H9 (cell line): ENCODE data around the gene RARS1. TPM values are rescaled to one million over a fixed set of nuclear protein-coding genes. Genes with fewer than 3 reads are reported as not detected.

ENCODE experiments used
- DNase-seq: peaks from one replicate; pipeline ENCODE4 v3.0.0-alpha.2; 2017
- H2AFZ ChIP-seq: one replicate; pipeline ENCODE4 v1.6.1; 2013; ENCODE audit warnings: mild to moderate bottlenecking, low read length, control low read depth, moderate library complexity
- H2AK5ac ChIP-seq: 2 replicates; pipeline ENCODE4 v1.6.1; 2013; ENCODE audit warnings: low read length, control low read depth, mixed read lengths; ENCODE audit not compliant: insufficient read length
- H2BK120ac ChIP-seq: one replicate; pipeline ENCODE4 v1.6.1; 2013; ENCODE audit warnings: low read depth, mild to moderate bottlenecking, low read length, control low read depth, inconsistent platforms; ENCODE audit not compliant: poor library complexity, severe bottlenecking
- H2BK12ac ChIP-seq: 2 replicates; pipeline ENCODE4 v1.6.1; 2013; ENCODE audit warnings: low read length, control low read depth, mixed read lengths, low read depth; ENCODE audit not compliant: insufficient read length
- H2BK15ac ChIP-seq: 2 replicates; pipeline ENCODE4 v1.6.1; 2013; ENCODE audit warnings: low read depth, low read length, control low read depth
- H2BK20ac ChIP-seq: one replicate; pipeline ENCODE4 v1.6.1; 2013; ENCODE audit warnings: low read depth, mild to moderate bottlenecking, low read length, control low read depth, inconsistent platforms; ENCODE audit not compliant: poor library complexity, severe bottlenecking
- H2BK5ac ChIP-seq: 2 replicates; pipeline ENCODE4 v1.6.1; 2013; ENCODE audit warnings: low read length, control low read depth, mixed read lengths; ENCODE audit not compliant: insufficient read length
- H3K14ac ChIP-seq: 2 replicates; pipeline ENCODE4 v1.6.1; 2013; ENCODE audit warnings: low read length, control low read depth; ENCODE audit not compliant: insufficient read depth
- H3K18ac ChIP-seq: 2 replicates; pipeline ENCODE4 v1.6.1; 2013; ENCODE audit warnings: low read depth, mild to moderate bottlenecking, mixed read lengths, low read length, control low read depth; ENCODE audit not compliant: insufficient read length
- H3K23ac ChIP-seq: 2 replicates; pipeline ENCODE4 v1.6.1; 2013; ENCODE audit warnings: low read length, control low read depth, mixed read lengths, low read depth; ENCODE audit not compliant: insufficient read length
- H3K23me2 ChIP-seq: 2 replicates; pipeline ENCODE4 v1.6.1; 2013; ENCODE audit warnings: low read depth, mild to moderate bottlenecking, mixed read lengths, low read length, control low read depth; ENCODE audit not compliant: insufficient read length, poor library complexity, severe bottlenecking
- H3K27ac ChIP-seq: 2 replicates; pipeline ENCODE4 v1.5.1; 2013; ENCODE audit warnings: low read length, control low read depth, mixed read lengths, low read depth; ENCODE audit not compliant: insufficient read length
- H3K27me3 ChIP-seq: 2 replicates; pipeline ENCODE4 v1.6.1; 2013; ENCODE audit warnings: low read length, control low read depth, inconsistent platforms; ENCODE audit not compliant: insufficient read depth
- H3K4ac ChIP-seq: 2 replicates; pipeline ENCODE4 v1.6.1; 2013; ENCODE audit warnings: low read depth, mild to moderate bottlenecking, control low read depth, inconsistent platforms, low read length, moderate library complexity
- H3K4me1 ChIP-seq: 2 replicates; pipeline ENCODE4 v1.6.1; 2013; ENCODE audit warnings: low read length, control low read depth, inconsistent platforms; ENCODE audit not compliant: insufficient read depth
- H3K4me2 ChIP-seq: 2 replicates; pipeline ENCODE4 v1.6.1; 2013; ENCODE audit warnings: low read length, control low read depth, mixed read lengths; ENCODE audit not compliant: insufficient read length, insufficient read depth
- H3K56ac ChIP-seq: 2 replicates; pipeline ENCODE4 v1.6.1; 2013; ENCODE audit warnings: low read depth, mild to moderate bottlenecking, mixed read lengths, low read length, control low read depth; ENCODE audit not compliant: insufficient read length
- H3K79me1 ChIP-seq: 2 replicates; pipeline ENCODE4 v1.6.1; 2013; ENCODE audit warnings: low read depth, mild to moderate bottlenecking, moderate library complexity, low read length, control low read depth, inconsistent platforms; ENCODE audit not compliant: insufficient read depth, poor library complexity, severe bottlenecking
- H3K79me2 ChIP-seq: 2 replicates; pipeline ENCODE4 v1.6.1; 2013; ENCODE audit warnings: low read length, control low read depth, inconsistent platforms; ENCODE audit not compliant: insufficient read depth
- H3K9ac ChIP-seq: 2 replicates; pipeline ENCODE4 v1.6.1; 2013; ENCODE audit warnings: low read length, control low read depth, mixed read lengths; ENCODE audit not compliant: insufficient read length; ENCODE audit errors: extremely low read depth
- H3K9me3 ChIP-seq: one replicate; pipeline ENCODE4 v1.6.1; 2013; ENCODE audit warnings: low read depth, low read length, inconsistent platforms; ENCODE audit not compliant: control insufficient read depth
- H3T11ph ChIP-seq: one replicate; pipeline ENCODE4 v1.6.1; 2013; ENCODE audit warnings: mild to moderate bottlenecking, low read length, control low read depth, inconsistent platforms
- H4K20me1 ChIP-seq: one replicate; pipeline ENCODE4 v1.6.1; 2013; ENCODE audit not compliant: control insufficient read depth, insufficient read length, insufficient read depth
- H4K5ac ChIP-seq: 2 replicates; pipeline ENCODE4 v1.6.1; 2013; ENCODE audit warnings: low read depth, mild to moderate bottlenecking, mixed read lengths, low read length, control low read depth; ENCODE audit not compliant: insufficient read length
- H4K8ac ChIP-seq: replicated peaks from 2 replicates; pipeline ENCODE4 v1.6.1; 2013; ENCODE audit warnings: low read length, control low read depth, mixed read lengths, low read depth; ENCODE audit not compliant: insufficient read length
- H4K91ac ChIP-seq: 2 replicates; pipeline ENCODE4 v1.6.1; 2013; ENCODE audit warnings: low read depth, mild to moderate bottlenecking, moderate library complexity, mixed read lengths, low read length, control low read depth; ENCODE audit not compliant: insufficient read length
- H3K27ac Mint-ChIP-seq, 3 experiments: 2 replicates in 2 of 3; 3 replicates in 1 of 3; pipeline ENCODE4 v1.8.0; 2020 to 2021; ENCODE audit warnings: mixed read lengths in 3 of 3, mild to moderate bottlenecking in 1 of 3, moderate library complexity in 1 of 3
- H3K27me3 Mint-ChIP-seq: 2 replicates; pipeline ENCODE4 v1.8.0; 2021; ENCODE audit warnings: low read depth, mild to moderate bottlenecking, moderate library complexity, mixed read lengths
- H3K36me3 Mint-ChIP-seq, 3 experiments: 2 replicates in 2 of 3; 3 replicates in 1 of 3; pipeline ENCODE4 v1.8.0; 2020 to 2021; ENCODE audit warnings: low read depth in 3 of 3, mixed read lengths in 3 of 3; ENCODE audit not compliant: insufficient read depth in 1 of 3
- H3K4me1 Mint-ChIP-seq, 2 experiments: 2 replicates each; pipeline ENCODE4 v1.8.0; 2020; ENCODE audit warnings: mixed read lengths in 2 of 2
- H3K4me3 Mint-ChIP-seq, 2 experiments: 2 replicates in 1 of 2; 3 replicates in 1 of 2; pipeline ENCODE4 v1.8.0; 2020 to 2021; ENCODE audit warnings: mild to moderate bottlenecking in 2 of 2, mixed read lengths in 2 of 2, moderate library complexity in 1 of 2
- H3K9me3 Mint-ChIP-seq, 2 experiments: 2 replicates in 1 of 2; 3 replicates in 1 of 2; pipeline ENCODE4 v1.8.0; 2020; ENCODE audit warnings: mild to moderate bottlenecking in 2 of 2, mixed read lengths in 2 of 2, moderate library complexity in 1 of 2
- WGBS: extraction: QIAGEN DNeasy Blood & Tissue Kit; methylation state at CpG from one replicate; pipeline ENCODE4 v1.1.7; 2013; ENCODE audit warnings: missing lambda C conversion rate, low lambda C conversion rate, mixed read lengths; ENCODE audit not compliant: insufficient read length; ENCODE audit errors: extremely low coverage; 5-methylcytosine and 5-hydroxymethylcytosine counted together
- total RNA-seq: library from RNA; stranded (reverse); gene quantifications from 2 replicates; pipeline ENCODE4 v1.2.1, GENCODE V29; 2021
- TF ChIP-seq, protein P1 (sequence below): fragments of 200-600 bp; sonication (generic); conservative IDR thresholded peaks from 3 replicates; pipeline ENCODE4 v1.8.0; 2021; ENCODE audit warnings: antibody characterized with exemption, mild to moderate bottlenecking

RARS1 gene
- total RNA-seq, 1 experiment from 2014 or later, result 108 TPM

DNA sequence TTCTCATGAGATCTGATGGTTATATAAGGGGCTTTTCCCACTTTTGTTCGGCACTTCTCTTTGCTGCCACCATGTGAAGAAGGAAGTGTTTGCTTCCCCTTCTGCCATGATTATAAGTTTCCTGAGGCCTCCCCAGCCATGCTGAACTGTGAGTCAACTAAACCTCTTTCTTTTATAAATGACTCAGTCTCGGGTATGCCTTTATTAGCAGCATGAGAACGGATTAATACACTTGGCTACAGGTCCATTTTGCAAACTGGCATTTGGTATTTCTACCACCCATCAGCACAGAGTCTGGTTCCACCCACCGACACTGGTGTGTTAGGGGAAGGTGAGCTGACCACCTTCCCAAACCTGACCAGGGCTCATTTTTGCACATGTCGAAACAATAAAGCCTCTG, 47.9 kb upstream of the RARS1 start:
- Histone ChIP-seq H3K9ac (no peak overlapping the region), H3K27ac (no peak overlapping the region), H3K4me1 (no peaks in the 10 kb centered on the region), H3K14ac (no peak overlapping the region), H2BK5ac (no peak overlapping the region), H3K23ac (no peak overlapping the region), H3K4me2 (no peak overlapping the region), H4K8ac (no peak overlapping the region), H2AK5ac (no peak overlapping the region), H3K56ac (no peak overlapping the region), H4K91ac (no peak overlapping the region), H3K4ac (no peak overlapping the region), H3T11ph (no peak overlapping the region), H4K20me1 (no peaks in the 10 kb centered on the region), H3K18ac (no peak overlapping the region), H3K79me1 (no peaks in the 10 kb centered on the region), H2AFZ (no peak overlapping the region), H2BK15ac (no peak overlapping the region), H3K9me3 (no peaks in the 10 kb centered on the region), H3K79me2 (no peaks in the 10 kb centered on the region), H2BK20ac (no peak overlapping the region), H4K5ac (no peak overlapping the region), H3K23me2 (no peaks in the 10 kb centered on the region), H3K27me3 (no peaks in the 10 kb centered on the region), H2BK12ac (no peak overlapping the region), H2BK120ac (no peak overlapping the region)
- TF ChIP-seq, protein P1, sequence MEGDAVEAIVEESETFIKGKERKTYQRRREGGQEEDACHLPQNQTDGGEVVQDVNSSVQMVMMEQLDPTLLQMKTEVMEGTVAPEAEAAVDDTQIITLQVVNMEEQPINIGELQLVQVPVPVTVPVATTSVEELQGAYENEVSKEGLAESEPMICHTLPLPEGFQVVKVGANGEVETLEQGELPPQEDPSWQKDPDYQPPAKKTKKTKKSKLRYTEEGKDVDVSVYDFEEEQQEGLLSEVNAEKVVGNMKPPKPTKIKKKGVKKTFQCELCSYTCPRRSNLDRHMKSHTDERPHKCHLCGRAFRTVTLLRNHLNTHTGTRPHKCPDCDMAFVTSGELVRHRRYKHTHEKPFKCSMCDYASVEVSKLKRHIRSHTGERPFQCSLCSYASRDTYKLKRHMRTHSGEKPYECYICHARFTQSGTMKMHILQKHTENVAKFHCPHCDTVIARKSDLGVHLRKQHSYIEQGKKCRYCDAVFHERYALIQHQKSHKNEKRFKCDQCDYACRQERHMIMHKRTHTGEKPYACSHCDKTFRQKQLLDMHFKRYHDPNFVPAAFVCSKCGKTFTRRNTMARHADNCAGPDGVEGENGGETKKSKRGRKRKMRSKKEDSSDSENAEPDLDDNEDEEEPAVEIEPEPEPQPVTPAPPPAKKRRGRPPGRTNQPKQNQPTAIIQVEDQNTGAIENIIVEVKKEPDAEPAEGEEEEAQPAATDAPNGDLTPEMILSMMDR, result no peak
- H3K4me3 Mint-ChIP-seq, result no peak overlapping the region
- no peak for DNase-seq
- WGBS, result no CpG with 5 or more reads among the region's 5 CpGs
- H3K27ac Mint-ChIP-seq, result peak overlapping the region in 1 of 3 experiments; percentile 44; a peak in 1 of 7 replicates
- no peaks in the 10 kb centered on the region for H3K9me3 Mint-ChIP-seq
- H3K4me1 Mint-ChIP-seq, result peaks cover 13% of the 10 kb centered on the region in 2 experiments
- peaks cover 24 to 46% (median 37%) of the 10 kb centered on the region in 3 experiments for H3K36me3 Mint-ChIP-seq
- no peaks in the 10 kb centered on the region for H3K27me3 Mint-ChIP-seq
